B cell (primary cell): ENCODE measurements around the gene UBE2F. TPM values are rescaled to one million over a fixed set of nuclear protein-coding genes. Genes with fewer than 3 reads are reported as not detected.

Experiments used
- ATAC-seq: fragments of 200-7000 bp; cut with Tn5 transposase; one replicate; pipeline ENCODE4 v1.10.0; 2021; ENCODE audit warnings: low read depth, mild to moderate bottlenecking, moderate number of reproducible peaks, moderate library complexity
- CTCF ChIA-PET: fragments of 350-600 bp; sonication (Branson Sonifier 250); formaldehyde crosslinking; loops from one replicate; lab custom pipeline; 2021; ENCODE audit warnings: antibody characterized with exemption, inconsistent platforms; lab: Charles Lee
- POLR2A ChIA-PET: fragments of 350-600 bp; sonication (Branson Sonifier 250); formaldehyde crosslinking; loops from one replicate; lab custom pipeline; 2021; ENCODE audit warnings: antibody characterized with exemption; lab: Charles Lee
- DNase-seq: peaks from one replicate; pipeline ENCODE4 v3.0.0; 2013
- H2AFZ ChIP-seq: 2 replicates; pipeline ENCODE4 v1.6.1; 2012; ENCODE audit warnings: mild to moderate bottlenecking, low read depth, low read length; ENCODE audit not compliant: insufficient read depth, poor library complexity, severe bottlenecking
- H3K27ac ChIP-seq, 2 donors: 1 replicate in 1 of 2; 2 replicates in 1 of 2; pipeline ENCODE4 v1.5.1; 2012 to 2013; ENCODE audit warnings: low read length in 2 of 2, mild to moderate bottlenecking in 2 of 2, moderate library complexity in 1 of 2
- H3K27me3 ChIP-seq, 4 experiments: fragments of 200-600 bp in 1 of 4; sonication (generic) in 1 of 4; replicated peaks in 1 of 4; 1 replicate in 2 of 4; 2 replicates in 2 of 4; pipeline versions ENCODE4 v1.6.1 to v1.7.0; 2013 to 2016; ENCODE audit warnings: low read length in 3 of 4, mild to moderate bottlenecking in 2 of 4, mixed read lengths in 1 of 4, moderate library complexity in 1 of 4; ENCODE audit not compliant: insufficient read depth in 4 of 4, control insufficient read depth in 3 of 4; ENCODE audit errors: control extremely low read depth in 1 of 4
- H3K36me3 ChIP-seq, 2 experiments: replicated peaks in 1 of 2; 1 replicate in 1 of 2; 2 replicates in 1 of 2; pipeline versions ENCODE4 v1.6.1 to v1.7.1; 2013; ENCODE audit warnings: low read length in 1 of 2; ENCODE audit not compliant: insufficient read depth in 2 of 2, control insufficient read depth in 1 of 2; ENCODE audit errors: control extremely low read depth in 1 of 2, extremely low read depth in 1 of 2
- H3K4me1 ChIP-seq, 2 donors: fragments of 200-600 bp in 1 of 2; sonication (generic) in 1 of 2; 1 replicate in 1 of 2; 2 replicates in 1 of 2; pipeline versions ENCODE4 v1.5.1 to v1.6.1; 2013 to 2017; ENCODE audit warnings: low read length in 2 of 2; ENCODE audit not compliant: control insufficient read depth in 2 of 2, insufficient read depth in 2 of 2
- H3K4me2 ChIP-seq: replicated peaks from 2 replicates; pipeline ENCODE3; 2012; ENCODE audit warnings: mild to moderate bottlenecking, low read depth, low read length; ENCODE audit not compliant: poor library complexity, severe bottlenecking
- H3K4me3 ChIP-seq, 5 experiments: fragments of 200-600 bp in 1 of 5; sonication (generic) in 1 of 5; 1 replicate in 3 of 5; 2 replicates in 2 of 5; pipeline versions ENCODE4 v1.5.1 to v1.7.0; 2011 to 2016; ENCODE audit warnings: low read length in 4 of 5, mild to moderate bottlenecking in 4 of 5, low read depth in 2 of 5, control low read depth in 1 of 5, moderate library complexity in 1 of 5; ENCODE audit not compliant: insufficient read depth in 1 of 5; ENCODE audit errors: control extremely low read depth in 1 of 5, extremely low read depth in 1 of 5
- H3K79me2 ChIP-seq: fragments of 200-600 bp; sonication (generic); one replicate; pipeline ENCODE4 v1.6.0; 2016; ENCODE audit warnings: low read length; ENCODE audit not compliant: control insufficient read depth, insufficient read depth
- H3K9ac ChIP-seq: fragments of 200-600 bp; sonication (generic); 2 replicates; pipeline ENCODE4 v1.6.1; 2017; ENCODE audit warnings: mild to moderate bottlenecking, low read length, moderate library complexity
- H3K9me3 ChIP-seq, 3 donors: one replicate each; pipeline versions ENCODE4 v1.6.1 to v1.7.1; 2013; ENCODE audit warnings: low read length in 2 of 3; ENCODE audit not compliant: control insufficient read depth in 2 of 3, insufficient read depth in 1 of 3; ENCODE audit errors: control extremely low read depth in 1 of 3
- H4K20me1 ChIP-seq: 2 replicates; pipeline ENCODE4 v1.6.0; 2012; ENCODE audit warnings: mild to moderate bottlenecking, low read length; ENCODE audit not compliant: insufficient read depth, control insufficient read depth, poor library complexity, severe bottlenecking
- H3K27ac Mint-ChIP-seq: one replicate; pipeline ENCODE4 v1.8.0; 2021; ENCODE audit warnings: mixed read lengths
- H3K27me3 Mint-ChIP-seq: one replicate; pipeline ENCODE4 v1.8.0; 2021; ENCODE audit warnings: mixed read lengths
- H3K4me1 Mint-ChIP-seq: one replicate; pipeline ENCODE4 v1.8.0; 2021; ENCODE audit warnings: mixed read lengths
- H3K4me3 Mint-ChIP-seq: one replicate; pipeline ENCODE4 v1.8.0; 2021; ENCODE audit warnings: mixed read lengths
- H3K9me3 Mint-ChIP-seq: one replicate; pipeline ENCODE4 v1.8.0; 2022; ENCODE audit warnings: mixed read lengths; ENCODE audit not compliant: insufficient read depth
- EZH2 ChIP-seq: IDR thresholded peaks from 2 replicates; pipeline ENCODE4 v1.6.1; 2012; ENCODE audit warnings: borderline replicate concordance, low read depth, mild to moderate bottlenecking, moderate library complexity, low read length; ENCODE audit not compliant: insufficient read depth, poor library complexity, severe bottlenecking
- WGBS: methylation state at CpG from one replicate; pipeline ENCODE4 v1.1.5; 2013; ENCODE audit warnings: missing lambda C conversion rate; ENCODE audit not compliant: insufficient coverage; 5-methylcytosine and 5-hydroxymethylcytosine counted together
- intact Hi-C: fragments of 100-400 bp; cut with micrococcal nuclease; formaldehyde crosslinking; loops from one replicate; pipeline ENCODE4 v1.10.0; 2022
- polyA plus RNA-seq: library from polyadenylated mRNA; depleted of rRNA; stranded (reverse); fragments of >200 nt; gene quantifications from 2 replicates; pipeline ENCODE4 v1.2.3, GENCODE V29; 2012
- total RNA-seq, 2 donors: library from RNA; stranded (reverse); fragments of 120-200 nt in 1 of 2; gene quantifications; 1 replicate in 1 of 2; 2 replicates in 1 of 2; pipeline versions ENCODE4 v1.2.3 to v1.2.4, GENCODE V29; 2013 to 2022
- TF ChIP-seq, protein P1 (sequence below): fragments of 200-600 bp; IDR thresholded peaks from one replicate; pipeline ENCODE4 v1.8.0; 2022; ENCODE audit warnings: antibody characterized with exemption, mild to moderate bottlenecking

Gene UBE2F
- total and polyA plus RNA-seq, 2 donors (not counting 1 experiment from before 2014, with no cell fraction given): 22.5 to 57.6 TPM

DNA sequence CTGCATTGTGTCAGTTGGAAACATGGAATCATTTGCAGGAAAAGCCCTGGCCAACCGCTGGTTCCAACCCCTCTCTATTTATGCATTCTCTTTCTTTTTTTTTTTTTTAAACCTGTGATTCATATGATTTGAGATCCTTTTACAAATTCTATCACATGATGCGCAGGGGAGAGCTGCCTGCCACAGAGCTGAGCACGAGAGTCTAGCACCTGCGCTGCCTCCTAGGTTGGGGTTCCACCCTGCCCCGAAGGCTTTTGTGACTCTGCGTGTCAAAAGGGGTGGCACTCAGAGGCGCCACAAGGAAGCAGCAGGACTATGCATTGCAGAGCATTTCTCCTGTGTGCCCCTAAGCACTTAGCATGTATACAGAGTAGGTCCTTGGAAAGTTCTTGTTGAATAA lies 116.0 kb downstream of the UBE2F start:
- Histone ChIP-seq H3K27me3 (no peaks in the 10 kb centered on the region), H2AFZ (no peak overlapping the region), H3K9ac (no peak overlapping the region), H3K9me3 (no peaks in the 10 kb centered on the region), H3K4me2 (no peak overlapping the region), H3K36me3 (peaks cover 0 to 33% of the 10 kb centered on the region in 2 experiments), H3K79me2 (no peaks in the 10 kb centered on the region), H4K20me1 (no peaks in the 10 kb centered on the region), H3K4me1 (peaks cover 8 to 10% of the 10 kb centered on the region in 2 donors), H3K4me3 (no peak overlapping the region), H3K27ac (no peak overlapping the region)
- intact Hi-C loops: no loop called here
- no peaks in the 10 kb centered on the region for H3K27me3 Mint-ChIP-seq
- CTCF ChIA-PET: no interaction called here
- no peak overlapping the region for H3K4me3 Mint-ChIP-seq
- 95% methylated on average over 7 of the region's 7 CpGs for WGBS
- DNase-seq: no peak
- POLR2A ChIA-PET: no interaction called here
- H3K4me1 Mint-ChIP-seq: peaks cover 9% of the 10 kb centered on the region
- no peak for ATAC-seq
- no peak overlapping the region for H3K27ac Mint-ChIP-seq
- no peaks in the 10 kb centered on the region for H3K9me3 Mint-ChIP-seq
- TF ChIP-seq EZH2: no peak
- TF ChIP-seq, protein P1, sequence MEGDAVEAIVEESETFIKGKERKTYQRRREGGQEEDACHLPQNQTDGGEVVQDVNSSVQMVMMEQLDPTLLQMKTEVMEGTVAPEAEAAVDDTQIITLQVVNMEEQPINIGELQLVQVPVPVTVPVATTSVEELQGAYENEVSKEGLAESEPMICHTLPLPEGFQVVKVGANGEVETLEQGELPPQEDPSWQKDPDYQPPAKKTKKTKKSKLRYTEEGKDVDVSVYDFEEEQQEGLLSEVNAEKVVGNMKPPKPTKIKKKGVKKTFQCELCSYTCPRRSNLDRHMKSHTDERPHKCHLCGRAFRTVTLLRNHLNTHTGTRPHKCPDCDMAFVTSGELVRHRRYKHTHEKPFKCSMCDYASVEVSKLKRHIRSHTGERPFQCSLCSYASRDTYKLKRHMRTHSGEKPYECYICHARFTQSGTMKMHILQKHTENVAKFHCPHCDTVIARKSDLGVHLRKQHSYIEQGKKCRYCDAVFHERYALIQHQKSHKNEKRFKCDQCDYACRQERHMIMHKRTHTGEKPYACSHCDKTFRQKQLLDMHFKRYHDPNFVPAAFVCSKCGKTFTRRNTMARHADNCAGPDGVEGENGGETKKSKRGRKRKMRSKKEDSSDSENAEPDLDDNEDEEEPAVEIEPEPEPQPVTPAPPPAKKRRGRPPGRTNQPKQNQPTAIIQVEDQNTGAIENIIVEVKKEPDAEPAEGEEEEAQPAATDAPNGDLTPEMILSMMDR: no peak

DNA sequence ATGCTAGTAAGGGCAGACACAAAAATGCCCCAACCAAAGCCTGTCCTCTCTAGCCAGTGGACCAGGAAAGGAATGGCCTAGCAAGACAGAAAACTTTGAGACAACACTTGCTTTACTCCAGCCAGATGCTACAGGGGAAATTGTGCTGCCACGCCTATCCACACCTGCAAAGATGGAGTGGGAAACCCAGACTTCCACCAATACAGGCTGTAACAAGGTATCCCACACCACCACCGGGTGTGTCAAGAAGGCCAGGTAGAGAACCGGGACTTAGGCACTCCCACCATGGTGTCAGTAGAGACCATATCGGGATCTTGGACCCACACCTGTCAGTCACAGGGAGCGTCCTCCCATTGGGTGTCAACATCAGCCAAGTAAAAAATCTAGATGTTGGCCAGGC lies 117.1 kb downstream of the UBE2F start:
- Histone ChIP-seq H3K4me2 (no peak overlapping the region), H3K27me3 (no peaks in the 10 kb centered on the region), H3K4me3 (no peak overlapping the region), H3K79me2 (no peaks in the 10 kb centered on the region), H3K9ac (no peak overlapping the region), H3K4me1 (peaks cover 9 to 11% of the 10 kb centered on the region in 2 donors), H2AFZ (no peak overlapping the region), H3K9me3 (no peaks in the 10 kb centered on the region), H3K27ac (no peak overlapping the region), H4K20me1 (no peaks in the 10 kb centered on the region), H3K36me3 (peaks cover 0 to 33% of the 10 kb centered on the region in 2 experiments)
- peaks cover 10% of the 10 kb centered on the region for H3K4me1 Mint-ChIP-seq
- ChIA-PET CTCF (no interaction called here), POLR2A (no interaction called here)
- TF ChIP-seq EZH2: no peak
- TF ChIP-seq, protein P1: no peak
- WGBS: 96% methylated on average over 4 of the region's 5 CpGs
- ATAC-seq: no peak
- no peak overlapping the region for H3K4me3 Mint-ChIP-seq
- intact Hi-C loops: no loop called here
- no peaks in the 10 kb centered on the region for H3K9me3 Mint-ChIP-seq
- no peak for DNase-seq
- H3K27me3 Mint-ChIP-seq: no peaks in the 10 kb centered on the region
- H3K27ac Mint-ChIP-seq: no peak overlapping the region
